ENCODE data around the gene AKR1C2. TPM values are rescaled to one million over a fixed set of nuclear protein-coding genes. Genes with fewer than 3 reads are reported as not detected.
"Not testable (repeated sequence)": the region's sequence is repeated elsewhere in the genome, so short reads cannot be mapped to it uniquely, and the experiment has no call there.

AKR1C2 gene
- total and polyA plus RNA-seq, 2 donors: 19.7 to 153 TPM

GRCh38 chr10:5014936-5015335 lies 11.3 kb upstream of the AKR1C2 start:
- no peaks in the 10 kb centered on the region for H3K36me3 ChIP-seq (ENCODE audit: insufficient read depth)
- no peaks in the 10 kb centered on the region for H3K4me1 ChIP-seq (ENCODE audit: insufficient read depth)
- WGBS: 78% methylated on average over 1 of the region's 1 CpG
- DNase-seq (ENCODE audit: extremely low spot score): no peak
- H3K4me3 ChIP-seq (ENCODE audit: low read depth, low read length): no peak overlapping the region
- no peak overlapping the region for H3K27ac ChIP-seq (ENCODE audit: low read depth)

GRCh38 chr10:5014200-5014910 lies 10.7 kb upstream of the AKR1C2 start:
- WGBS: 71% methylated on average over 4 of the region's 4 CpGs
- not testable (repeated sequence) for H3K4me3 ChIP-seq (ENCODE audit: low read depth, low read length); DNase-seq (ENCODE audit: extremely low spot score); H3K4me1 ChIP-seq (ENCODE audit: insufficient read depth); H3K36me3 ChIP-seq (ENCODE audit: insufficient read depth); H3K27ac ChIP-seq (ENCODE audit: low read depth)

GRCh38 chr10:5013385-5013784 lies 9.7 kb upstream of the AKR1C2 start:
- no peaks in the 10 kb centered on the region for H3K4me1 ChIP-seq (ENCODE audit: insufficient read depth)
- no peaks in the 10 kb centered on the region for H3K36me3 ChIP-seq (ENCODE audit: insufficient read depth)
- DNase-seq (ENCODE audit: extremely low spot score): no peak
- no peak overlapping the region for H3K4me3 ChIP-seq (ENCODE audit: low read depth, low read length)
- no peak overlapping the region for H3K27ac ChIP-seq (ENCODE audit: low read depth)
- WGBS: 78% methylated on average over 1 of the region's 1 CpG

- H3K36me3 ChIP-seq (ENCODE audit: insufficient read depth): no peaks in the 10 kb centered on the region
- H3K27ac ChIP-seq (ENCODE audit: low read depth): no peak overlapping the region
- no peaks in the 10 kb centered on the region for H3K4me1 ChIP-seq (ENCODE audit: insufficient read depth)
- 64% methylated on average over 2 of the region's 2 CpGs for WGBS
- no peak for DNase-seq (ENCODE audit: extremely low spot score)
- H3K4me3 ChIP-seq (ENCODE audit: low read depth, low read length): no peak overlapping the region
Observed at GRCh38 chr10:5012595-5012994, 8.9 kb upstream of the AKR1C2 start.

- not testable (repeated sequence) for H3K27ac ChIP-seq (ENCODE audit: low read depth); DNase-seq (ENCODE audit: extremely low spot score); H3K4me1 ChIP-seq (ENCODE audit: insufficient read depth); H3K4me3 ChIP-seq (ENCODE audit: low read depth, low read length); H3K36me3 ChIP-seq (ENCODE audit: insufficient read depth)
- WGBS: 94% methylated on average over 2 of the region's 2 CpGs
Observed at GRCh38 chr10:5011392-5011791, 7.7 kb upstream of the AKR1C2 start.

GRCh38 chr10:5010043-5010442 lies 6.4 kb upstream of the AKR1C2 start:
- not testable (repeated sequence) for H3K4me3 ChIP-seq (ENCODE audit: low read depth, low read length); H3K27ac ChIP-seq (ENCODE audit: low read depth); H3K36me3 ChIP-seq (ENCODE audit: insufficient read depth); DNase-seq (ENCODE audit: extremely low spot score); H3K4me1 ChIP-seq (ENCODE audit: insufficient read depth)
- 66% methylated on average over 6 of the region's 7 CpGs for WGBS

- H3K4me1 ChIP-seq (ENCODE audit: insufficient read depth); H3K4me3 ChIP-seq (ENCODE audit: low read depth, low read length); DNase-seq (ENCODE audit: extremely low spot score); H3K27ac ChIP-seq (ENCODE audit: low read depth); H3K36me3 ChIP-seq (ENCODE audit: insufficient read depth): not testable (repeated sequence)
- 76% methylated on average over 4 of the region's 4 CpGs for WGBS
Observed at GRCh38 chr10:5008857-5009548, 5.3 kb upstream of the AKR1C2 start.

GRCh38 chr10:5004501-5004900 lies 844 bp upstream of the AKR1C2 start:
- H3K4me3 ChIP-seq (ENCODE audit: low read depth, low read length); H3K27ac ChIP-seq (ENCODE audit: low read depth); DNase-seq (ENCODE audit: extremely low spot score); H3K36me3 ChIP-seq (ENCODE audit: insufficient read depth); H3K4me1 ChIP-seq (ENCODE audit: insufficient read depth): not testable (repeated sequence)

GRCh38 chr10:5004030-5004385 lies 351 bp upstream of the AKR1C2 start:
- DNase-seq (ENCODE audit: extremely low spot score); H3K36me3 ChIP-seq (ENCODE audit: insufficient read depth); H3K4me1 ChIP-seq (ENCODE audit: insufficient read depth); H3K27ac ChIP-seq (ENCODE audit: low read depth); H3K4me3 ChIP-seq (ENCODE audit: low read depth, low read length): not testable (repeated sequence)
- WGBS: 0% methylated on average over 1 of the region's 1 CpG

GRCh38 chr10:5002013-5002727 lies 1.5 kb downstream of the AKR1C2 start:
- Histone ChIP-seq H3K4me1 (ENCODE audit: insufficient read depth) (no peaks in the 10 kb centered on the region), H3K36me3 (ENCODE audit: insufficient read depth) (no peaks in the 10 kb centered on the region), H3K27ac (ENCODE audit: low read depth) (no peak overlapping the region), H3K4me3 (ENCODE audit: low read depth, low read length) (peak overlapping the region; percentile 39)
- WGBS: 88% methylated on average over 2 of the region's 2 CpGs
- no peak for DNase-seq (ENCODE audit: extremely low spot score)

- no peak overlapping the region for H3K27ac ChIP-seq (ENCODE audit: low read depth)
- WGBS: 77% methylated on average over 5 of the region's 5 CpGs
Observed at GRCh38 chr10:4998671-4999070, 5.0 kb downstream of the AKR1C2 start.

GRCh38 chr10:4994260-4994659 lies 9.4 kb downstream of the AKR1C2 start:
- not testable (repeated sequence) for H3K36me3 ChIP-seq (ENCODE audit: insufficient read depth); H3K27ac ChIP-seq (ENCODE audit: low read depth); H3K4me1 ChIP-seq (ENCODE audit: insufficient read depth); DNase-seq (ENCODE audit: extremely low spot score); H3K4me3 ChIP-seq (ENCODE audit: low read depth, low read length)

More at GRCh38 chr10:4998671-4999070, 5.0 kb downstream of the AKR1C2 start:
- DNase-seq (ENCODE audit: extremely low spot score): no peak
- no peaks in the 10 kb centered on the region for H3K36me3 ChIP-seq (ENCODE audit: insufficient read depth)
- no peak overlapping the region for H3K4me3 ChIP-seq (ENCODE audit: low read depth, low read length)
- no peaks in the 10 kb centered on the region for H3K4me1 ChIP-seq (ENCODE audit: insufficient read depth)

- not testable (repeated sequence) for H3K4me3 ChIP-seq (ENCODE audit: low read depth, low read length); DNase-seq (ENCODE audit: extremely low spot score); H3K4me1 ChIP-seq (ENCODE audit: insufficient read depth); H3K27ac ChIP-seq (ENCODE audit: low read depth); H3K36me3 ChIP-seq (ENCODE audit: insufficient read depth)
- 95% methylated on average over 10 of the region's 10 CpGs for WGBS
Observed at GRCh38 chr10:4992564-4992963, 11.1 kb downstream of the AKR1C2 start.

GRCh38 chr10:4991463-4991862 lies 12.2 kb downstream of the AKR1C2 start:
- 92% methylated on average over 3 of the region's 6 CpGs for WGBS
- DNase-seq (ENCODE audit: extremely low spot score); H3K36me3 ChIP-seq (ENCODE audit: insufficient read depth); H3K4me1 ChIP-seq (ENCODE audit: insufficient read depth); H3K27ac ChIP-seq (ENCODE audit: low read depth); H3K4me3 ChIP-seq (ENCODE audit: low read depth, low read length): not testable (repeated sequence)
